Cardiac fibroblast (primary cell): ENCODE results near the gene ATP6V1F.

Experiments
- DNase-seq, 2 donors: peaks; one replicate each; pipeline versions ENCODE4 v3.0.0 to v3.0.0-alpha.2; 2010; ENCODE audit warnings: low read depth in 2 of 2
- H3K4me3 ChIP-seq, 2 donors: replicated peaks in 1 of 2; 1 replicate in 1 of 2; 2 replicates in 1 of 2; pipeline ENCODE4 v1.5.1; 2011; ENCODE audit warnings: low read depth in 2 of 2, low read length in 2 of 2, mild to moderate bottlenecking in 2 of 2, moderate library complexity in 1 of 2
- TF ChIP-seq, protein P1 (sequence below): IDR thresholded peaks from one replicate; pipeline ENCODE4 v1.5.1; 2011; ENCODE audit warnings: low read depth, mild to moderate bottlenecking, low read length, inconsistent platforms

Gene ATP6V1F

DNA sequence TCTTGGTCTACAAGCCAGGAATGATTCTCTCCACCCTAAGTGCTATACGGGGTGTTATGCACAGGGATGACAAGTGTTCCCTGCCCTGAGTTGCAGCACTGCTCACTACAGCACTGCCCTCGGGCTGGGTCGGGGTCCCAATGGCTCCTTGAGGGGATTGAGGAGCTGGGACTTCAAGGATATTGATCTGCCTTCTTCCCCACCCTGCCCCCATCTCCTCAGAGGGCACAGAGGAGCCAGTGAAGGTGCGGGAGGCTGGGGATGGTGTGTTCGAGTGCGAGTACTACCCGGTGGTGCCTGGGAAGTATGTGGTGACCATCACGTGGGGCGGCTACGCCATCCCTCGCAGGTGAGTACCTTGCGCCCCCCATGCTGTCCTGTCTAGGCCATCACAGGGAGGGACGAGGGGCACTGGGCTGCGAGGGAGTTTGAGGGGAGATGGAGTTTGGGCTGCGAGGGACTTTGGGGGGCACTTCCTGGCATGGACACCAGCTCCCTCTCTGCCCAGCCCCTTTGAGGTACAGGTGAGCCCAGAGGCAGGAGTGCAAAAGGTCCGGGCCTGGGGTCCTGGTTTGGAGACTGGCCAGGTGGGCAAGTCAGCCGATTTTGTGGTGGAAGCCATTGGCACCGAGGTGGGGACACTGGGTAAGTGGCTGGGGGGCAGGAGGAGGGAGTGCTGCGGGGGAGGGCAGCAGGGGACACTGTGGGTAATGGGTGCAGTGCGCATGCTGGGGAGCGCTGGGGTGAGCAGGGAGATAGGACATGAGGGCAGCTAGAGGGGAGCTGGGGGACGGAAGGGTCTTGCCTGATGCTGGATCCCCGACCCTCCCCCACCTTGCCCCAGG is 22.1 kb upstream of the ATP6V1F start:
- DNase-seq = no peak
- TF ChIP-seq, protein P1, sequence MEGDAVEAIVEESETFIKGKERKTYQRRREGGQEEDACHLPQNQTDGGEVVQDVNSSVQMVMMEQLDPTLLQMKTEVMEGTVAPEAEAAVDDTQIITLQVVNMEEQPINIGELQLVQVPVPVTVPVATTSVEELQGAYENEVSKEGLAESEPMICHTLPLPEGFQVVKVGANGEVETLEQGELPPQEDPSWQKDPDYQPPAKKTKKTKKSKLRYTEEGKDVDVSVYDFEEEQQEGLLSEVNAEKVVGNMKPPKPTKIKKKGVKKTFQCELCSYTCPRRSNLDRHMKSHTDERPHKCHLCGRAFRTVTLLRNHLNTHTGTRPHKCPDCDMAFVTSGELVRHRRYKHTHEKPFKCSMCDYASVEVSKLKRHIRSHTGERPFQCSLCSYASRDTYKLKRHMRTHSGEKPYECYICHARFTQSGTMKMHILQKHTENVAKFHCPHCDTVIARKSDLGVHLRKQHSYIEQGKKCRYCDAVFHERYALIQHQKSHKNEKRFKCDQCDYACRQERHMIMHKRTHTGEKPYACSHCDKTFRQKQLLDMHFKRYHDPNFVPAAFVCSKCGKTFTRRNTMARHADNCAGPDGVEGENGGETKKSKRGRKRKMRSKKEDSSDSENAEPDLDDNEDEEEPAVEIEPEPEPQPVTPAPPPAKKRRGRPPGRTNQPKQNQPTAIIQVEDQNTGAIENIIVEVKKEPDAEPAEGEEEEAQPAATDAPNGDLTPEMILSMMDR = no peak
- H3K4me3 ChIP-seq = no peak overlapping the region

DNA sequence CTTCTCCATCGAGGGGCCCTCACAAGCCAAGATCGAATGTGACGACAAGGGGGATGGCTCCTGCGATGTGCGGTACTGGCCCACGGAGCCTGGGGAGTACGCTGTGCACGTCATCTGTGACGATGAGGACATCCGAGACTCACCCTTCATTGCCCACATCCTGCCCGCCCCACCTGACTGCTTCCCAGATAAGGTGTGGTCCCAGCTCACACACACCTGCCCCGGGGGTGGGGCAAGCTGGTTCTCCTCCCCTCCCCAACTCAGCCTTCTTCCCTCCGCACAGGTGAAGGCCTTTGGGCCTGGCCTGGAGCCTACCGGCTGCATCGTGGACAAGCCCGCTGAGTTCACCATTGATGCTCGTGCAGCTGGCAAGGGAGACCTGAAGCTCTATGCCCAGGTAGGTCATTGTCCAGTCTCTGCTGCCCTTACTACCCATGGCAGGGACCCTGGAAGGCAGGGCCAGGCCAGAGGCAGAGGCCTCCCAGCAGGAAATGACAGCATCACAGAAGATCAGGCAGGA is 21.4 kb upstream of the ATP6V1F start:
- TF ChIP-seq, protein P1 = no peak
- H3K4me3 ChIP-seq = no peak overlapping the region
- no peak for DNase-seq

DNA sequence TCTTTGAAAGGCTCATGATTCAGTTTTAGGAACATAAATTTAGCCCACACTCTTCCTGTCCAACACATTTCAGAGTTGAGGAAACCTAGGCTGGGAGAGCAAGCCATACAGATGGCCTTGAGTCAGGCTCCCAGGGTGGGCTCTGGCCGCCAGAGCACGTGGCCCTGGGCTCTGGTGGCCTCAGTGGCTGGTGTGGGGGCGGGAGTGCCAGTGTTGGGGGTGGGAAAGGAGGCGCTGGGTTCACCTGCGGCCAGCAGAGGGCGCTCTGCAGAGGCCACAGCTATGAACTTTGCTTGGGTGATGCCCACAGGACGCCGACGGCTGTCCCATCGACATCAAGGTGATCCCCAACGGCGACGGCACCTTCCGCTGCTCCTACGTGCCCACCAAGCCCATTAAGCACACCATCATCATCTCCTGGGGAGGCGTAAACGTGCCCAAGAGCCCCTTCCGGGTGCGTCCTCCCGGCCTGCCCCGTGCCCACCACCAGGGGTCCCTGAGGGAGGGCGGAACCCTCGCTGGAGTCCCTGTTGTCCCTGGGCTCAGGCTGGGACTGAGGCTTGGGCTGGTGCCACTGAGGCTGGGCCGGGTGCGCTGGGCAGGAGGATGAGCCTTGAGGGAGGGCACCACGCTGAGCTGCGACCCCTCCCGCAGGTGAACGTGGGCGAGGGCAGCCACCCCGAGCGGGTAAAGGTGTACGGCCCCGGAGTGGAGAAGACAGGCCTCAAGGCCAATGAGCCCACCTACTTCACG is 20.6 kb upstream of the ATP6V1F start:
- TF ChIP-seq, protein P1 = peak; percentile 65
- peak; percentile 35 to 42 for DNase-seq
- H3K4me3 ChIP-seq = no peak overlapping the region

DNA sequence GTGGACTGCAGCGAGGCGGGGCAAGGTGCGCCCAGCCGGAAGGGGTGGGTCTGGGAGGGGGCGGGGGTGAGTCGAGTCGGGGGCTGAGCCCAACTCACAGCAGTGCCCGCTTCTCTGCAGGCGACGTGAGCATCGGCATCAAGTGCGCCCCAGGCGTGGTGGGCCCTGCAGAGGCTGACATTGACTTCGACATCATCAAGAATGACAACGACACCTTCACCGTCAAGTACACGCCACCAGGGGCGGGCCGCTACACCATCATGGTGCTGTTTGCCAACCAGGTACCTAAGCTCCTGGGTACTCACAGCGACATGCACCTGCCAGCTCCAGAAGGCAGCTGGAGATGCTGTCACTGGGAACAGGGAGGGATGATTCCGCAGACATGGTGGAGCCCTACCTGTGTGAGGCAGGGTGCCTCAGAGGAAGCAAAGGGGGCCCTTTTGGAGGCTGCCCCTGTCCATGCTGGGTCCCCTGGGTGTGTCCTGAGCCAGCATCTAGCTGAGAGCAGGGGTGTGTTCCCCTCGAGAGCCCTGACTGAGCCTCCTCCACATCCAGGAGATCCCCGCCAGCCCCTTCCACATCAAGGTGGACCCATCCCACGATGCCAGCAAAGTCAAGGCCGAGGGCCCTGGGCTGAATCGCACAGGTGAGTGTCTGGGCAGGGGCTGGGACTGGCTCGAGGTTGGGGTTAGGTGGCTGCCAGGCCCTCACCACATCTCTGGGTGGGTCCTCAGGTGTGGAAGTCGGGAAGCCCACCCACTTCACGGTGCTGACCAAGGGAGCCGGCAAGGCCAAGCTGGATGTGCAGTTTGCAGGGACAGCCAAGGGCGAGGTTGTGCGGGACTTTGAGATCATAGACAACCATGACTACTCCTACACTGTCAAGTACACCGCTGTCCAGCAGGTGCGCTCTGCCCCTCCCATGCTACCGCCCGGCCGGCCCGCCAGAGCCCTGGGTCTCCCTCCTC is 19.7 kb upstream of the ATP6V1F start:
- no peak overlapping the region for H3K4me3 ChIP-seq
- TF ChIP-seq, protein P1 = no peak
- DNase-seq = no peak

DNA sequence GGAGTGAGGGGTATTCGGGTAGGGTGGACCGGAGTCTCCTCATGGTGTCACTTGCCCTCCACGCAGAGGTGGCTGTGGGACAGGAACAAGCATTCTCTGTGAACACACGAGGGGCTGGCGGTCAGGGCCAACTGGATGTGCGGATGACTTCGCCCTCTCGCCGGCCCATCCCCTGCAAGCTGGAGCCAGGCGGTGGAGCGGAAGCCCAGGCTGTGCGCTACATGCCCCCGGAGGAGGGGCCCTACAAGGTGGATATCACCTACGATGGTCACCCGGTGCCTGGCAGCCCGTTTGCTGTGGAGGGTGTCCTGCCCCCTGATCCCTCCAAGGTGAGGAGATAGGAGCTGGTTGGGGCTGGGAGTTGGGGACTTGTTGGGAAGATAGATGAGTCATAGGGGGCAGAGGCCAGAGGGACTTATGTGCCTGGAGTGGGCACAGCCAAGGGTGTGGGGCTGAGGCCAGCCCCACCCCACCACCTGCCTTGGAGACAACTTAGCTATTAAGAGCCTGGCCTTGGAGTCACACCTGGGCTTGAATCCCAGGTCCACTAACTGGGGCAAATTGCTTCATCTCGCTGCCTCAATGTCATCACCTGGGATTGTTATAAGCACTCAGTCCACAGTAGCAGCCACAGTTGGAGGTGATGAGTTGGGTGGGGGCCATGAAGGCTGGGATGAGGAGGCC is 18.6 kb upstream of the ATP6V1F start:
- TF ChIP-seq, protein P1 = no peak
- DNase-seq = no peak

DNA sequence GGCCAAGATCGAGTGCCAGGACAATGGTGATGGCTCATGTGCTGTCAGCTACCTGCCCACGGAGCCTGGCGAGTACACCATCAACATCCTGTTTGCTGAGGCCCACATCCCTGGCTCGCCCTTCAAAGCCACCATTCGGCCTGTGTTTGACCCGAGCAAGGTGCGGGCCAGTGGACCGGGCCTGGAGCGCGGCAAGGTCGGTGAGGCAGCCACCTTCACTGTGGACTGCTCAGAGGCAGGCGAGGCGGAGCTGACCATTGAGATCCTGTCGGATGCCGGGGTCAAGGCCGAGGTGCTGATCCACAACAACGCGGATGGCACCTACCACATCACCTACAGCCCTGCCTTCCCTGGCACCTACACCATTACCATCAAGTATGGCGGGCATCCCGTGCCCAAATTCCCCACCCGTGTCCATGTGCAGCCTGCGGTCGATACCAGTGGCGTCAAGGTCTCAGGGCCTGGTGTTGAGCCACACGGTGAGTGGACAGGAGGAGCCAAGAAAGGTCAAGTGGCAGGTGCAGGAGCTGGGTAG is 17.8 kb upstream of the ATP6V1F start:
- TF ChIP-seq, protein P1 = no peak
- DNase-seq = no peak
- H3K4me3 ChIP-seq = no peak overlapping the region

More for the DNA sequence above, 18.6 kb upstream of the ATP6V1F start:
- H3K4me3 ChIP-seq = no peak overlapping the region
